GM19193 (cell line): ENCODE measurements around the gene LARGE1.

ENCODE experiments used
- POLR2A ChIP-seq: IDR thresholded peaks from 4 replicates; pipeline ENCODE4 v1.6.1; 2011; ENCODE audit not compliant: insufficient read depth, insufficient read length; ENCODE audit errors: extremely low read depth

LARGE1 gene

DNA sequence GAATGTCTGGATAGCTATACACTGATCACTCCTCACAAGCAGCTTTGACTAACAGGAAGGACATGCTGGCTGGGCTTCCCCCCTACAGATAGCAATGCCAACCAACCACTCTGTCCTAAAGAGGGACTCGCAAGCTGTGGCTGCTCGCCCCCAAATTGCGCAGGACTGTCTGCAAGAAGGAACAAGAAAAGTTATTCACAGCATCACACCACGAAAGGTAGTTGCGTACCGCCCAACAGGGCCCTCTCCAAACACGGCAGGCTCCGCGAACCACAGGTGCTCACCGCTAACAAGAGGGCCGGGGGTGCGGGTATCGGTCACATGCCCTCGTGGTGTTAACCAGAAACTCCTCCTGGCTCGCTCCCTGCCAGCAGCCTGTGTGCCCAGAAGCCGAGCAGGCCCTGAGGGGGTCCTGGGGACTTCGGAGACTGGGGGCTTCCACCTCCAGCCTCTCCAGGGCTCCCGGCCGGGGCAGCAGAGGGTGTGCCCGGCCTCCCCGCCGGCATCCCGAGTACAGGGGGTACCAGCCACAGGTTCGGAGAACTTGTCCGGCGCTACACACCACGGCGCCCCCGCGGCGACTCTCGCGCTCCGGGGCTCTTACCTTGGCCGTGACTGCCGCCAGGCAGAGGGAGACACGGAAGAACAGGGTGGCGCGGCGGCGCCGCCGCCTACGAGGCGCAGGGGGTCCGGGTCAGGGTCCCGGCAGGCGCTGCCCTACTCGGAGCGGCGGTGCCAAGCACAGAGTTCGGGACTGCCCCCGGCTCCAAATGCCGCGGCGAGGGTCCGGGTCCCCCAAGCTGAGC is 682 bp downstream of the LARGE1 start:
- TF ChIP-seq POLR2A, result no peak

- no peak for TF ChIP-seq POLR2A
These were observed 1.5 kb downstream of the LARGE1 start for GRCh38 chr22:33918676-33919365.

DNA sequence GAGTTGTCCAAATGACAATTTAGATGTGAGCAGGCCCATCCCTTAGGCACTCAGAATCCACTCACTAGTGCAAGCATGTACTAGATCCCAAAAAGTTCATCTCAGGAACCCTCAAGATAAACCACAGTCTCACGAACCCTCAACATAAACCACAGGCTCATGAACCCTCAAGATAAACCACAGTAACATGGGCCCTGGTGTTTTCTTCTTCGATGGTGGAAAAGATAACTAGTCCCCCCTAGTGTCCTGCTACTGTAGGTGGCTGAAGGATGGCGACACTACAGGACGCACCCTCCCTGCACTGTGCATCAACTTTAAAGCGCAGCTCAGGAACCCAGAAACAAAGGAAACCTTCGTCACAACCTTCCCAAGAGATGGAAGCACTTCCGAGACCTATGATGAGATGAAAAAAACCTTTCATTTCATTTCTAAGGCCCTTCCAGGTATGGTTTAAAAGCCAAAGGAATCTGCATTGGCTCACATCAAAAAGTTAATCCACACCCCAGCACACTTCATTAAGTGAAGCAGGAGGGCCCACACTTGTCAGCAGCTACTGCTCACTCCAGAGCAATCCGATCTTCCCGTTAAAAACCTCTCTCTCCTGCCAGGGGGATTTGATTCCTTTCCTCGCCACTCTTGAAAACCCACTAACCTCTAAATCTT is 2.4 kb downstream of the LARGE1 start:
- TF ChIP-seq POLR2A, result no peak

DNA sequence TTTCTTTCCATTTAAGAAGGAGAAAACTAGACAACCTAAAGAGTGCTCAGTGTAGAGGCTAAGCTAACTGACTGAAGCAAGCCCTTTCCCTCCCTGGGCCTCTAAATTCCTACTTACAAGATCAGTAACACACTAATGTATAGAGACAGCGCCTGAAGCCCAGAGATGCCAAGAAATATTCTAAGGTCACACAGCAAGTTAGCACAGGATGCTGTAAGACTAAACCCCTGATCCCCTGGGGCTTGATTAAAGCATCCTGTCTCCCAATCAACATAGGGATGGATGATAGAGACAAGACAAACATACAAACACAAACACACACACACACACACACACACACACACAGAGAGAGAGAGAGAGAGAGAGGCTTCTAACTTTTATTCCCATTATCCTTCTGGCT is 5.6 kb downstream of the LARGE1 start:
- TF ChIP-seq POLR2A, result no peak

- no peak for TF ChIP-seq POLR2A
These were observed 6.1 kb downstream of the LARGE1 start for GRCh38 chr22:33914131-33914530.

GRCh38 chr22:33913188-33913587 is 7.1 kb downstream of the LARGE1 start:
- no peak for TF ChIP-seq POLR2A

DNA sequence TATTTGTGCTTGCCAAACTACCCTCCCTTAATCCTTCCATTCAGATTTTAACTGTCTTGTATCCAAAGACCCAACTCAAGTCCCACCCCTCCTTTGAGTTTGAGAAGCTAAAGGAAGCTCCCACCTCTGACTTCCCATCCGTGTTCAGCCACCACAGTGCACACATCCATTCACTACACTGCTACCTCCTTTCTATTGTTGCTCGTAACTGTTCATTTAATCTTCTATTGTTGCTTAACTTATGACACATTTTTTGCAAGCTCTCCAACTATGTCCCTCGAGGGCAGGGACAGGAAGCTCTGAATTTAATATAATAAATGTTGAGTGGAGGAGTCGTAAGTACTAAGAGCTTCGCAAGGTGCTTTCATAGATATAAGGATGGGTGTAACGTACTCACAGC is 10.4 kb downstream of the LARGE1 start:
- no peak for TF ChIP-seq POLR2A

DNA sequence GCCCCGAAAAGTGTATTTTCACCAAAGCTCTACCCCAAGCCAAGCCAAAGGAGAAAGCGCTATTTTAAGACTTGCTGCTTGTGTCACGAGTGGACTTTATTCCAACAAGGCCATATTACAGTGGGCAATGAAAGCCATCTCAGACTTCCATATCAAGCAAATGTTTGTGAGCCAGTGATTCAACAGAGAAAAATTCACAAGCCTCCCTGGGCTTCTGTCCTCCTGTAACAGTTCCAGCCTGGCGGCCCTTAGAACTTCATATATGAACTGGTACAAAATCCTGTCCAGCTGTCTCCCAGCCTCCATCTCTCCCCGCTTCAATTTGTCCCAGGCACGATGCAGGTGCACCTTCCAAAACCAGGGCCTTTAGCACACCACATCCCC is 11.2 kb downstream of the LARGE1 start:
- TF ChIP-seq POLR2A, result no peak

- TF ChIP-seq POLR2A, result no peak
These were observed 11.9 kb downstream of the LARGE1 start for GRCh38 chr22:33908171-33909074.

- no peak for TF ChIP-seq POLR2A
These were observed 13.3 kb downstream of the LARGE1 start for GRCh38 chr22:33906954-33907353.

DNA sequence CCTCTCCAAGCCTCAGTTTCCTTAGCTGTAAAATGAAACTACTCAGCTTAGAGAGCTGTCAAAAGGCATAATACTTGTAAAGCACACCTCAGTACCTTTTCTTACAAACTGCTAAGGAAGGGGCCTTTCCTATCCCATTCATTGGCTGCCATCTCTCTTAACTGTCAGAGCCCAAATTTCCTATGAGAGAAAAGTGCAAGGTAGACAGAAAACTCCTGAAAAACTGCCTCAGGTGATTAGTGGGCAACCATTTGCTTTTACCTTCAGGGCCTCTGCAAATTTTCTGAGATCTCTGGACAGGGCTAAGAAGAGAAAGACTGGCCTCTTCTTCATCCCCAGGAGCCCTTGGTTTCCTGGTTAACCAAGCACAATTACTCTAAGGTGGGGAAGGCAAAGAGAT is 13.8 kb downstream of the LARGE1 start:
- no peak for TF ChIP-seq POLR2A

DNA sequence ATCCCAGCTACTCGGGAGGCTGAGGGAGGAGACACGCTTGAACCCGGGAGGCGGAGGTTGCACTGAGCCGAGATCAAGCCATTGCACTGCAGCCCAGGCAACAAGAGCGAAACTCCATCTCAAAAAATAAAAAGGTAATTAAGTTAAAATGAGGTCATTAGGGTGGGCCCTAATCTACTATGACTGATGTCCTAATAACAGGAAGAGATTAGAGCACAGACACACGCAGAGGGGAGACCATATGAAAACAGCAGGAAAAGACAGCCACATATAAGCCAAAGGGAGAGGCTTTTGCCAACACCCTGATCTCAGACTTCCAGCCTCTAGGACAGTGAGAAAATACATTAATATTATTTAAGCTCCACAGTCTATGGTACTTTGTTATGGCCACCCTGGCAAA is 17.3 kb downstream of the LARGE1 start:
- TF ChIP-seq POLR2A, result no peak

GRCh38 chr22:33902073-33902472 is 18.2 kb downstream of the LARGE1 start:
- no peak for TF ChIP-seq POLR2A

DNA sequence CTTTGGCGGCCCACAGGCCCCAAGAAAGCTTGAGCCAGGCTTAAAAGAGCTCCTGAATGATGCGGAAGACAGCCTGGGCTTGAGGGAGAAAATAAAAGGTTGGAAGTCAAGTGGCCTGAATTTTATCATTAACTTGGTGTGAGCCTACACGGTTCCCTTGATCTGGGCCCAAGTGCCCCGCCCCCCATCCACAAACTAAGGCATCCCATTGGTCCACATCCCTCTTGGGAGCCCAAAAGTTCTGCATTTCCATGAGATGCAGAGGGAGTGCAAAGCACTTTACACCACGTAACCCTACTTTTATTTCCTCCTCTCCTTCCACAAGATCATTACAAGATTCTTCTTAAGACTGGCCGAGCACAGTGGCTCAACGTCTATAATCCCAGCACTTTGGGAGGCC is 22.2 kb downstream of the LARGE1 start:
- no peak for TF ChIP-seq POLR2A

DNA sequence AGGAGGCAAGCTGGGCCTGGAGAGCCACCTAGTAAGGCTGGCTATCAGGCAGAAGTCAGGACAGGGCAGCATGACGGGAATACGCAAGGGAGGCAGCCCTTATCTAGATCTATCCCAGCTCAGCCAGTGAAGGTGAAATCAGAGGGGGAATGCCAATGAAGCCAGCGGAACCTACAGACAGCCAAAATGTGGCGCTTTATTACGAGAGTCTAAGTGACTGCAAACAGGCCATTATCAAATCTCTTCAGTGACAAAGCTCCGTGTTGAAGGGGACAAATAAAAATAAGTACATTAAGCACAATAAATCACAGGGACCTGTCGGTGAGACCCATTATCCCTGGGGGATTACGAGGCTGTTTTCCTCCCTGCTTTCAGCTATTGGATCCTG is 22.8 kb downstream of the LARGE1 start:
- TF ChIP-seq POLR2A, result no peak
